ENCODE data around the gene CCDC102A.

- no peak for TF ChIP-seq POLR2A (IDR thresholded peaks at IDR 0.05)
- TF ChIP-seq, protein P1, sequence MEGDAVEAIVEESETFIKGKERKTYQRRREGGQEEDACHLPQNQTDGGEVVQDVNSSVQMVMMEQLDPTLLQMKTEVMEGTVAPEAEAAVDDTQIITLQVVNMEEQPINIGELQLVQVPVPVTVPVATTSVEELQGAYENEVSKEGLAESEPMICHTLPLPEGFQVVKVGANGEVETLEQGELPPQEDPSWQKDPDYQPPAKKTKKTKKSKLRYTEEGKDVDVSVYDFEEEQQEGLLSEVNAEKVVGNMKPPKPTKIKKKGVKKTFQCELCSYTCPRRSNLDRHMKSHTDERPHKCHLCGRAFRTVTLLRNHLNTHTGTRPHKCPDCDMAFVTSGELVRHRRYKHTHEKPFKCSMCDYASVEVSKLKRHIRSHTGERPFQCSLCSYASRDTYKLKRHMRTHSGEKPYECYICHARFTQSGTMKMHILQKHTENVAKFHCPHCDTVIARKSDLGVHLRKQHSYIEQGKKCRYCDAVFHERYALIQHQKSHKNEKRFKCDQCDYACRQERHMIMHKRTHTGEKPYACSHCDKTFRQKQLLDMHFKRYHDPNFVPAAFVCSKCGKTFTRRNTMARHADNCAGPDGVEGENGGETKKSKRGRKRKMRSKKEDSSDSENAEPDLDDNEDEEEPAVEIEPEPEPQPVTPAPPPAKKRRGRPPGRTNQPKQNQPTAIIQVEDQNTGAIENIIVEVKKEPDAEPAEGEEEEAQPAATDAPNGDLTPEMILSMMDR (IDR thresholded peaks at IDR 0.05): no peak
- no peak for TF ChIP-seq EP300 (IDR thresholded peaks at IDR 0.05)
These were observed 4.8 kb upstream of the CCDC102A start for GRCh38 chr16:57540906-57541753.

All from tibial nerve (tissue), 4 donors.